ENCODE data around the gene SRRT. TPM values are rescaled to one million over a fixed set of nuclear protein-coding genes. Genes with fewer than 3 reads are reported as not detected.

SRRT gene, protein sequence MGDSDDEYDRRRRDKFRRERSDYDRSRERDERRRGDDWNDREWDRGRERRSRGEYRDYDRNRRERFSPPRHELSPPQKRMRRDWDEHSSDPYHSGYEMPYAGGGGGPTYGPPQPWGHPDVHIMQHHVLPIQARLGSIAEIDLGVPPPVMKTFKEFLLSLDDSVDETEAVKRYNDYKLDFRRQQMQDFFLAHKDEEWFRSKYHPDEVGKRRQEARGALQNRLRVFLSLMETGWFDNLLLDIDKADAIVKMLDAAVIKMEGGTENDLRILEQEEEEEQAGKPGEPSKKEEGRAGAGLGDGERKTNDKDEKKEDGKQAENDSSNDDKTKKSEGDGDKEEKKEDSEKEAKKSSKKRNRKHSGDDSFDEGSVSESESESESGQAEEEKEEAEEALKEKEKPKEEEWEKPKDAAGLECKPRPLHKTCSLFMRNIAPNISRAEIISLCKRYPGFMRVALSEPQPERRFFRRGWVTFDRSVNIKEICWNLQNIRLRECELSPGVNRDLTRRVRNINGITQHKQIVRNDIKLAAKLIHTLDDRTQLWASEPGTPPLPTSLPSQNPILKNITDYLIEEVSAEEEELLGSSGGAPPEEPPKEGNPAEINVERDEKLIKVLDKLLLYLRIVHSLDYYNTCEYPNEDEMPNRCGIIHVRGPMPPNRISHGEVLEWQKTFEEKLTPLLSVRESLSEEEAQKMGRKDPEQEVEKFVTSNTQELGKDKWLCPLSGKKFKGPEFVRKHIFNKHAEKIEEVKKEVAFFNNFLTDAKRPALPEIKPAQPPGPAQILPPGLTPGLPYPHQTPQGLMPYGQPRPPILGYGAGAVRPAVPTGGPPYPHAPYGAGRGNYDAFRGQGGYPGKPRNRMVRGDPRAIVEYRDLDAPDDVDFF
- total RNA-seq (2022; extraction: Qiagen RNA extraction), result 117 to 143 TPM (median 142 TPM) in 5 replicates

DNA sequence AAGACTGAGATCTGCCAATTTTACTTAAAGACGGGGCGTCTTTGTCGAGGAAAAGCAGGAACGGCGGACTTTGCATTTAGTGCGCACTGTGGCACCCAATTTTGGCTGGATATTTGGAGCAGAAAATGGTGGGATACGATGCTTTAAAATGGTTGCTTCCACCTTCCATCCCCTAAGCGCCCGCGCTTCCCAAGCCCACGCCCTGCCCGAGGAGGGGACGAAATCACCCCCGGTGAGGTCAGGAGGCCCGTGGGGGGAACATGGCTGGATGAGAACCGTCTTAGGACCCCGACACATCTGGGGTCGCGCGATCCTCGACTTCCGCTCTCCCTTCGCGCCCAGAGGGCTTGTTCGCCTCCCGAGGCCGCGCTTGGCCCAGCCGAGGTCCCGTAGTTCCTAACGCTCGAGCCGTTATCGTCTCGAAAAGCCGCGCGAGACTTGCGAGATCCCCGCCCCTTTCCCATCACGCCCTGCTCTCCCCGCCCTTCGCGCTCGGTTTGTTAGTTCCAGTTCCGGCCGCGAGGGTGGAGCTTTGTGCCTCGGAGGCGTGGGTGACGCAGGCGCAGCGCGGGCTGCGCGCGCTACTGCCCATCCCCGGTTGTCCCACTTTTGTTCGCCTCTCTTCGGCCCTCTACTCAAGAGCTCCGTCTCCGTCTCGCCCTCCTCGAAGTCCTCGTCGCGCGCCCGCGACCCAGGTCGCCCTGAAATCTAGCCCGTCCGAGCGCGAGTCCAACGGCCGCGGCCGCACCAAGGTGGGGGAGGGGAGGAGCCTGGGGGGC is at the start of gene SRRT:
Gene SRRT, plus strand, starts transcription at position 527 of the 779 bp plus-strand sequence. CDS start 488 bp downstream, outside the sequence.

DNA sequence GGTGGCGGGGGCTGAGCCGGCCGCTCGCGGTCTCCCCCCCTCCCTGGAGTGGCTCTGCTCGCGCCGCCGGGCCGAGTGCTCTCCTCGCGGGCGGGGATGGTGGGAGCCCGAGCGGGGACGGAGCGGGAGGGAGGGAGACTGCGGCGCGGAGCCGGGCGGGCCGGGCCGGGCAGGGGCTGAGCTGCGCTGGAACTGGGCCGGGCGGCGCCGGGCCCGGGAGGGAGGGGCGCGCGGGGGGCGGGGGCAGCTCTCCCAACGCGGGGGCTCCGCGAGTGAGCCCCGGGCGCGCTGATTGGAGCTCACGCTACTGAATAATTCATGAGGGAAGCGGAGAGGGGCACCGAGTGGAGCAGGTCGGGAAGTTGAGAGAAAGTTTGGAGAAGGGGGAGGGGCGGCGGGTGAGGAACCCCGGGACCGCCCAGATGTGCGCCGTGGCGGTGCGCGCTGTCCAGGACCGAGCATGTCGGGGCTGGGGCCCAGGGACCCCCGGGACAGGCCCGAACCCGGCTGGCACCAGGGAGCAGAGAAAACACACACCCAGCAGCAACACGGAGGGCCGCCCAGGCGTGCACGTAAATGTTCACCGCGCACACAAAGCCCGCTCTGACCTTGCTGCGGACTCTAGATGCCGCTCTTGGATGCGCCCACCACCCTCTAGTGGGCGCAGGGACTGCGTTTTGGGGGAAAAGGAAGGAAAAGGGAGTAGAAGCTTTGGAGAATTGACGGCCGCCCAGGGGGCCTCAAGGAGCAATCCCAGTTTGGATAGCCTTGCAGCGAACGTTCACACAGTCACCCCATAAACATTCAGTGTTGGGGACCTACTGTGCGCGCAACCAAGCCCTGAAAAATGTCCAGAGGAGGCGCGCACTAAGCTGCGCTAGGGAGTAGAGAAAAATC is 47.3 kb upstream of the SRRT start, which contains the start of gene EPHB4:
Gene EPHB4, minus strand, starts transcription at position 194 of the 897 bp plus-strand sequence. CDS start 493 bp downstream, outside the sequence.

DNA sequence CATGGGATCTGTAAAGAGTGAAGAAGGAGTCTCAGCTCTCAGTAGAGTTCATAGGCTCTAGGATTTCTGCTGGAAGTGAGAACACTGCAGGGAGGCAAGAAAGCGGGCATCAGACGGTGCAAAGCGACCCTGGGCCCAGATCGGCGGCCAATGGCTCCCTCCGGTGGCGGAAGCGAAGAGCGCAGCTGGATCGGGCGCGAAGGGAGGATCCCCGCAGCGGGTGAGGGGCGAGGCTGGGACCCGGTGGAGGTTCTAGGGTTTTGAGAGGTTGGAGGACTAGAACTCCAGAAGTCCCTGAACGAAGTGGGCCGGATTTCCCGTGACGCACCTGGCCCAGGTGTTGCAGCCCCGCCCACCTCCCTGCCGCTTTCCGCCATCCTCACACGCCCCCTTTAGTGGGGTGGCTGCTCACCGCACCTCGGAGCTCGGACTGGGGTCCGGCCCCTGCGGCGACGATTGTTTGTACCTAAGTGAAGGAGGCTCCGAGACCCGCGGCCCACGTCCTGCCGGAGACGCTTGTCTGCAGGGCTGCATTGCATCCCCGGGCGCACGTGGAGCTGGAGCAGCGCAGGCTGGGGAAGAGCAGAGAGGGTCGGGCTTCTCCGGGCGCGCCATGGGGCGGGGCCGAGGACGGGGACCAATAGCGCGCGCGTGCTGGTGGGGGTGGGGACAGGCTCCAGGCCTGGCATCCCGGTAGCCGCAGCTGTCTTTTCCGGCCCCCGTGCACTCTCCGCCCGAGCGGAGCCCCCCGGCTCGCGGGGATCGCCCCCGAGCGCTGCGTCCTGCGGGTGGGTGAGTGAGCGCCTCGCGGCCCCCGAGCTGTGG is 22.6 kb upstream of the SRRT start, which contains the start of gene SLC12A9:
Gene SLC12A9, plus strand, starts transcription at position 666 of the 825 bp plus-strand sequence. CDS start 1,485 bp downstream, outside the sequence.

DNA sequence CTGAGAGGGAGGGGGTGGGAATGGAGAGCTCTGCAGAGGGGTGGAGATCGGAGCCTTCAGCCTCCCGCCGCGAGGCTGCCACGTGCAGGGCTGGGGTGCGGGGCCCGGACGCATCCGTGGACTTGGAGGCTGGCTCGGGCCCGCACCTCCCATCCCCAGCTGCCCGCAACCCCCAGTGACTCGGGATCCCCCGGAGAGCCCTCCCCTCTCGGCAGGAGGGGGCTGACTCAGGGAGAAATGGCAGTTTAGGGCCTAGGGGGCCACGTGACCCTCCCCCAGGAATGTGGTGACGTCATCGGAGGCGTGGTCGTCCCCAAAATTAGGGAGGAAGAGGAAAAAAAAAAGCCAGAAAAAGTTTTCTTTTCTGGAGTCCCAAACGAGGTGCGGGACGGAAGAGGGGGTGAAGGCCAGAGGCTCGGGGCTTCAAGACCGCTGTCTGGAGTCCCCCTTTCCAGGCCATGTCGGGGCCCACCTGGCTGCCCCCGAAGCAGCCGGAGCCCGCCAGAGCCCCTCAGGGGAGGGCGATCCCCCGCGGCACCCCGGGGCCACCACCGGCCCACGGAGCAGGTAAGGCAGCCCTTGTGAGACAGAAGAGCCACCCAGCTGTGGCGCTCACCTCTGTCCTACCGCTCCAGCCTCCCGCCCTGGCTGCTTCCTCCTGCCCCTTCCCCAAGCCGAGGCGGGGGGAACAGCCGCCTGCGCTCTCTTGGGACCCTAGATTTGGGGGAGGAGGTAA is 7.7 kb upstream of the SRRT start, which contains the start of gene TRIP6:
Gene TRIP6, plus strand, starts transcription at position 348 of the 736 bp plus-strand sequence. Its CDS starts 111 bp downstream, at position 459.

DNA sequence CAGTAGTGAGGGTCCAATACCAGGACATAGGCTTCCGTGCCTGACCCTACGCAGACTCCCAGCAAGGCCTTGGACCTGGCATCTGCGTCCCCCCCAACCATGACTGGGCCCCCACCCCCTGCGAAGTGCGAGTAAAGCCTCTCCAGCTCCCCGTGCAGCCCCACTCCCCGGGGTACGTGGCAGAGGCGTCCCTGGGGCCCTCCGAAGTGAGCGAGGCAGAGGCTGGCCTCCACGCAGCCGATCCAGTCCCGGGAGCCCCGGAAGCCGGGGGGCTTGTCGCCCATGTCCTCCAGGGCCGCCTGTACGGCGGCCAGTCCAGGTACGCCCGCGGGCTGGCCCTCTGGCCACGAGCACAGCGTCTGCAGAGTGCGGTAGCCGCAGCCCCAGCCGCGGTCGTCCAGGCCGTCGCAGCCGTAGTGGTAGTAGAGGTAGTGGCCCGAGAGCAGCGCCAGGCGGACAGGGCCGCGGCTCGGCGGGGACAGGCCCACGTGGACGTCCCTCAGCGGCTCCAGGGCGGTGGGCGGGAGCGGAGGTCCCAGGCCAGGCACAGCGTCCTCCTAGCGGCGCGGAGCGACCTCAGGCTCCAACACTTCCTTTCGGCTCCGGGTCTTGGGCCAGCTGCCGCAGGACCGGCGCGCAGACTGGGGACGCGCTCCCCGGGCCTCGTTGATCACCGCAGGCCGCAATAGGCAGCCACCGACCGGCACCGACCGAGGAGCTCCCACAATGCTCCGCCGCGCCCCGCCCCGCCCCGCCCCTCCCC is 14.3 kb downstream of the SRRT start, which contains the start of gene UFSP1:
Gene UFSP1, minus strand, starts transcription at position 728 of the 763 bp plus-strand sequence. Its CDS starts 444 bp downstream, at position 284.

DNA sequence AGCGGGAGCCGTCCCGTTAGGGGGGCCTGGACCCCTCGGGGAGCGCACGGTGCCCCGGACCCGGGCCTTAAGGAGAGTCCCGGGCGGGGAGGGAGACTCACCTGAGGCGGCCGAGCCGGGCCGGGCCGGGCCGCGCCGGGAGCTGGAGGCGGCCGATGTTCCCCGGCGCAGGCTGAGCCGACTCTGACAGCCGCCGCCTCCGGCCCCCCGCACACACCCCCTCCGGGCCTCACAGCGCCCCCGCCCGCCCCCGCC is 20.7 kb downstream of the SRRT start, which contains the start of gene ACHE:
Gene ACHE, minus strand, starts transcription at position 188 of the 255 bp plus-strand sequence. CDS start 1,656 bp downstream, outside the sequence.

Other genes starting within 250 kb of the SRRT start
- 1.7 to 3.0 TPM (median 2.7 TPM) in 5 replicates for gene TFR2, start 233.6 kb upstream of the SRRT start, total RNA-seq (2022; extraction: Qiagen RNA extraction)
- gene ACTL6B, start 218.7 kb upstream of the SRRT start, total RNA-seq (2022; extraction: Qiagen RNA extraction), result not detected in 5 replicates
- 164 to 260 TPM (median 253 TPM) in 5 replicates for gene GNB2, start 201.4 kb upstream of the SRRT start, total RNA-seq (2022; extraction: Qiagen RNA extraction)
- gene GIGYF1, start 180.9 kb upstream of the SRRT start, total RNA-seq (2022; extraction: Qiagen RNA extraction), result 11.8 to 23.5 TPM (median 18.2 TPM) in 5 replicates
- 69.2 to 97.1 TPM (median 91.2 TPM) in 5 replicates for gene POP7, start 169.0 kb upstream of the SRRT start, total RNA-seq (2022; extraction: Qiagen RNA extraction)
- 0.10 to 0.12 TPM in 2 of 5 replicates, not detected in the others for gene EPO, start 154.6 kb upstream of the SRRT start, total RNA-seq (2022; extraction: Qiagen RNA extraction)
- not detected in 5 replicates for gene ZAN, start 141.5 kb upstream of the SRRT start, total RNA-seq (2022; extraction: Qiagen RNA extraction)
- gene EPHB4, start 47.6 kb upstream of the SRRT start, total RNA-seq (2022; extraction: Qiagen RNA extraction), result 33.1 to 44.5 TPM (median 43.5 TPM) in 5 replicates
- 9.2 to 17.7 TPM (median 14.8 TPM) in 5 replicates for gene SLC12A9, start 22.4 kb upstream of the SRRT start, total RNA-seq (2022; extraction: Qiagen RNA extraction)
- gene TRIP6, start 7.7 kb upstream of the SRRT start, total RNA-seq (2022; extraction: Qiagen RNA extraction), result 41.1 to 59.3 TPM (median 54.1 TPM) in 5 replicates
- 3.3 to 7.2 TPM (median 6.4 TPM) in 5 replicates for gene UFSP1, start 14.6 kb downstream of the SRRT start, total RNA-seq (2022; extraction: Qiagen RNA extraction)
- 2.1 to 3.9 TPM (median 2.6 TPM) in 5 replicates for gene ACHE, start 20.8 kb downstream of the SRRT start, total RNA-seq (2022; extraction: Qiagen RNA extraction)
- gene MUC3A, start 74.4 kb downstream of the SRRT start, total RNA-seq (2022; extraction: Qiagen RNA extraction), result 15.0 to 24.4 TPM (median 20.8 TPM) in 5 replicates
- gene MUC12, start 94.5 kb downstream of the SRRT start, total RNA-seq (2022; extraction: Qiagen RNA extraction), result 12.5 to 22.8 TPM (median 18.6 TPM) in 5 replicates
- 0.01 to 0.03 TPM (median 0.01 TPM) in 5 replicates for gene MUC17, start 145.0 kb downstream of the SRRT start, total RNA-seq (2022; extraction: Qiagen RNA extraction)
- gene TRIM56, start 210.4 kb downstream of the SRRT start, total RNA-seq (2022; extraction: Qiagen RNA extraction), result 10.5 to 17.1 TPM (median 13.2 TPM) in 5 replicates